Measurements from ENCODE around the gene PLBD2. TPM values are rescaled to one million over a fixed set of nuclear protein-coding genes. Genes with fewer than 3 reads are reported as not detected.

PLBD2 gene
- polyA plus RNA-seq, 4 donors = 2.2 to 32.4 (median 6.7) TPM

GRCh38 chr12:113359939-113360748, 1.8 kb downstream of the PLBD2 start:
- Histone ChIP-seq H3K27me3 (ENCODE audit: control insufficient read depth in 3 of 3, insufficient read depth in 3 of 3, low read length in 3 of 3) (no peaks in the 10 kb centered on the region), H3K4me3 (ENCODE audit: low read depth in 1 of 3, low read length in 3 of 3) (no peak overlapping the region), H3K36me3 (ENCODE audit: control insufficient read depth in 3 of 3, insufficient read depth in 2 of 3, low read depth in 1 of 3, low read length in 3 of 3) (peaks cover 0 to 7% (median 0%) of the 10 kb centered on the region in 3 donors), H3K9me3 (ENCODE audit: control insufficient read depth in 2 of 2, insufficient read depth in 1 of 2, low read depth in 1 of 2, low read length in 1 of 2) (no peaks in the 10 kb centered on the region), H3K27ac (ENCODE audit: low read depth in 1 of 3, low read length in 2 of 3) (no peak overlapping the region), H3K4me1 (ENCODE audit: control insufficient read depth in 3 of 3, insufficient read depth in 2 of 3, low read depth in 1 of 3, low read length in 2 of 3) (peaks cover 0 to 4% (median 0%) of the 10 kb centered on the region in 3 donors)
- no peak for DNase-seq
- 72 to 84% (median 80%) methylated on average over 9 of the region's 9 CpGs for WGBS, 3 donors
- no peak for FAIRE-seq

- no peaks in the 10 kb centered on the region for H3K27me3 ChIP-seq (ENCODE audit: control insufficient read depth in 3 of 3, insufficient read depth in 3 of 3, low read length in 3 of 3)
- FAIRE-seq = no peak
- 75 to 77% (median 77%) methylated on average over 12 of the region's 12 CpGs for WGBS, 3 donors
- H3K9me3 ChIP-seq (ENCODE audit: control insufficient read depth in 2 of 2, insufficient read depth in 1 of 2, low read depth in 1 of 2, low read length in 1 of 2) = no peaks in the 10 kb centered on the region
- H3K27ac ChIP-seq (ENCODE audit: low read depth in 1 of 3, low read length in 2 of 3) = no peak overlapping the region
- DNase-seq = no peak
- H3K36me3 ChIP-seq (ENCODE audit: control insufficient read depth in 3 of 3, insufficient read depth in 2 of 3, low read depth in 1 of 3, low read length in 3 of 3) = peaks cover 0 to 7% (median 0%) of the 10 kb centered on the region in 3 donors
- no peak overlapping the region for H3K4me3 ChIP-seq (ENCODE audit: low read depth in 1 of 3, low read length in 3 of 3)
- H3K4me1 ChIP-seq (ENCODE audit: control insufficient read depth in 3 of 3, insufficient read depth in 2 of 3, low read depth in 1 of 3, low read length in 2 of 3) = peaks cover 0 to 4% (median 0%) of the 10 kb centered on the region in 3 donors
These were observed 3.4 kb downstream of the PLBD2 start for GRCh38 chr12:113361574-113362370.

GRCh38 chr12:113364698-113365097, 6.3 kb downstream of the PLBD2 start:
- DNase-seq (no peak), FAIRE-seq (no peak)
- 90 to 97% (median 90%) methylated on average over 5 of the region's 5 CpGs for WGBS, 3 donors

GRCh38 chr12:113365639-113366395, 7.4 kb downstream of the PLBD2 start:
- no peaks in the 10 kb centered on the region for H3K4me1 ChIP-seq (ENCODE audit: control insufficient read depth in 3 of 3, insufficient read depth in 2 of 3, low read depth in 1 of 3, low read length in 2 of 3)
- H3K4me3 ChIP-seq (ENCODE audit: low read depth in 1 of 3, low read length in 3 of 3) = no peak overlapping the region
- DNase-seq (no peak), FAIRE-seq (no peak)
- WGBS, 3 donors = 88 to 91% (median 91%) methylated on average over 7 of the region's 7 CpGs
- H3K27ac ChIP-seq (ENCODE audit: low read depth in 1 of 3, low read length in 2 of 3) = no peak overlapping the region
- no peaks in the 10 kb centered on the region for H3K9me3 ChIP-seq (ENCODE audit: control insufficient read depth in 2 of 2, insufficient read depth in 1 of 2, low read depth in 1 of 2, low read length in 1 of 2)
- no peaks in the 10 kb centered on the region for H3K27me3 ChIP-seq (ENCODE audit: control insufficient read depth in 3 of 3, insufficient read depth in 3 of 3, low read length in 3 of 3)
- H3K36me3 ChIP-seq (ENCODE audit: control insufficient read depth in 3 of 3, insufficient read depth in 2 of 3, low read depth in 1 of 3, low read length in 3 of 3) = peaks cover 0 to 15% (median 2%) of the 10 kb centered on the region in 3 donors

More at GRCh38 chr12:113364698-113365097, 6.3 kb downstream of the PLBD2 start:
- Histone ChIP-seq H3K36me3 (ENCODE audit: control insufficient read depth in 3 of 3, insufficient read depth in 2 of 3, low read depth in 1 of 3, low read length in 3 of 3) (peaks cover 0 to 14% (median 2%) of the 10 kb centered on the region in 3 donors), H3K4me3 (ENCODE audit: low read depth in 1 of 3, low read length in 3 of 3) (no peak overlapping the region), H3K27me3 (ENCODE audit: control insufficient read depth in 3 of 3, insufficient read depth in 3 of 3, low read length in 3 of 3) (no peaks in the 10 kb centered on the region), H3K9me3 (ENCODE audit: control insufficient read depth in 2 of 2, insufficient read depth in 1 of 2, low read depth in 1 of 2, low read length in 1 of 2) (no peaks in the 10 kb centered on the region), H3K4me1 (ENCODE audit: control insufficient read depth in 3 of 3, insufficient read depth in 2 of 3, low read depth in 1 of 3, low read length in 2 of 3) (no peaks in the 10 kb centered on the region), H3K27ac (ENCODE audit: low read depth in 1 of 3, low read length in 2 of 3) (no peak overlapping the region)

- Histone ChIP-seq H3K4me1 (ENCODE audit: control insufficient read depth in 3 of 3, insufficient read depth in 2 of 3, low read depth in 1 of 3, low read length in 2 of 3) (no peaks in the 10 kb centered on the region), H3K9me3 (ENCODE audit: control insufficient read depth in 2 of 2, insufficient read depth in 1 of 2, low read depth in 1 of 2, low read length in 1 of 2) (no peaks in the 10 kb centered on the region), H3K27me3 (ENCODE audit: control insufficient read depth in 3 of 3, insufficient read depth in 3 of 3, low read length in 3 of 3) (no peaks in the 10 kb centered on the region), H3K4me3 (ENCODE audit: low read depth in 1 of 3, low read length in 3 of 3) (no peak overlapping the region), H3K27ac (ENCODE audit: low read depth in 1 of 3, low read length in 2 of 3) (no peak overlapping the region), H3K36me3 (ENCODE audit: control insufficient read depth in 3 of 3, insufficient read depth in 2 of 3, low read depth in 1 of 3, low read length in 3 of 3) (peaks cover 0 to 23% (median 2%) of the 10 kb centered on the region in 3 donors)
- 84 to 94% (median 93%) methylated on average over 4 of the region's 4 CpGs for WGBS, 3 donors
- no peak for DNase-seq
- no peak for FAIRE-seq
These were observed 8.4 kb downstream of the PLBD2 start for GRCh38 chr12:113366827-113367226.

GRCh38 chr12:113368331-113368730, 9.9 kb downstream of the PLBD2 start:
- no peak overlapping the region for H3K27ac ChIP-seq (ENCODE audit: low read depth in 1 of 3, low read length in 2 of 3)
- H3K4me1 ChIP-seq (ENCODE audit: control insufficient read depth in 3 of 3, insufficient read depth in 2 of 3, low read depth in 1 of 3, low read length in 2 of 3) = no peaks in the 10 kb centered on the region
- DNase-seq = no peak
- 88 to 91% (median 91%) methylated on average over 4 of the region's 4 CpGs for WGBS, 3 donors
- no peak overlapping the region for H3K4me3 ChIP-seq (ENCODE audit: low read depth in 1 of 3, low read length in 3 of 3)
- no peaks in the 10 kb centered on the region for H3K27me3 ChIP-seq (ENCODE audit: control insufficient read depth in 3 of 3, insufficient read depth in 3 of 3, low read length in 3 of 3)
- H3K9me3 ChIP-seq (ENCODE audit: control insufficient read depth in 2 of 2, insufficient read depth in 1 of 2, low read depth in 1 of 2, low read length in 1 of 2) = no peaks in the 10 kb centered on the region
- no peak for FAIRE-seq
- H3K36me3 ChIP-seq (ENCODE audit: control insufficient read depth in 3 of 3, insufficient read depth in 2 of 3, low read depth in 1 of 3, low read length in 3 of 3) = peaks cover 0 to 36% (median 2%) of the 10 kb centered on the region in 3 donors

GRCh38 chr12:113369391-113369985, 11.1 kb downstream of the PLBD2 start:
- H3K36me3 ChIP-seq (ENCODE audit: control insufficient read depth in 3 of 3, insufficient read depth in 2 of 3, low read depth in 1 of 3, low read length in 3 of 3) = peaks cover under 1 to 41% (median 2%) of the 10 kb centered on the region in 3 donors
- no peak for FAIRE-seq
- H3K4me3 ChIP-seq (ENCODE audit: low read depth in 1 of 3, low read length in 3 of 3) = no peak overlapping the region
- no peak overlapping the region for H3K27ac ChIP-seq (ENCODE audit: low read depth in 1 of 3, low read length in 2 of 3)
- H3K9me3 ChIP-seq (ENCODE audit: control insufficient read depth in 2 of 2, insufficient read depth in 1 of 2, low read depth in 1 of 2, low read length in 1 of 2) = no peaks in the 10 kb centered on the region
- 79 to 85% (median 81%) methylated on average over 6 of the region's 6 CpGs for WGBS, 3 donors
- no peaks in the 10 kb centered on the region for H3K4me1 ChIP-seq (ENCODE audit: control insufficient read depth in 3 of 3, insufficient read depth in 2 of 3, low read depth in 1 of 3, low read length in 2 of 3)
- H3K27me3 ChIP-seq (ENCODE audit: control insufficient read depth in 3 of 3, insufficient read depth in 3 of 3, low read length in 3 of 3) = no peaks in the 10 kb centered on the region
- no peak for DNase-seq
